ENCODE measurements around the gene MRPL20. TPM values are rescaled to one million over a fixed set of nuclear protein-coding genes. Genes with fewer than 3 reads are reported as not detected.
"Not testable (repeated sequence)": the region's sequence is repeated elsewhere in the genome, so short reads cannot be mapped to it uniquely, and the experiment has no call there.

The MRPL20 gene
- total RNA-seq, 6 experiments from 2014 or later: 131 to 154 (median 141) TPM

DNA sequence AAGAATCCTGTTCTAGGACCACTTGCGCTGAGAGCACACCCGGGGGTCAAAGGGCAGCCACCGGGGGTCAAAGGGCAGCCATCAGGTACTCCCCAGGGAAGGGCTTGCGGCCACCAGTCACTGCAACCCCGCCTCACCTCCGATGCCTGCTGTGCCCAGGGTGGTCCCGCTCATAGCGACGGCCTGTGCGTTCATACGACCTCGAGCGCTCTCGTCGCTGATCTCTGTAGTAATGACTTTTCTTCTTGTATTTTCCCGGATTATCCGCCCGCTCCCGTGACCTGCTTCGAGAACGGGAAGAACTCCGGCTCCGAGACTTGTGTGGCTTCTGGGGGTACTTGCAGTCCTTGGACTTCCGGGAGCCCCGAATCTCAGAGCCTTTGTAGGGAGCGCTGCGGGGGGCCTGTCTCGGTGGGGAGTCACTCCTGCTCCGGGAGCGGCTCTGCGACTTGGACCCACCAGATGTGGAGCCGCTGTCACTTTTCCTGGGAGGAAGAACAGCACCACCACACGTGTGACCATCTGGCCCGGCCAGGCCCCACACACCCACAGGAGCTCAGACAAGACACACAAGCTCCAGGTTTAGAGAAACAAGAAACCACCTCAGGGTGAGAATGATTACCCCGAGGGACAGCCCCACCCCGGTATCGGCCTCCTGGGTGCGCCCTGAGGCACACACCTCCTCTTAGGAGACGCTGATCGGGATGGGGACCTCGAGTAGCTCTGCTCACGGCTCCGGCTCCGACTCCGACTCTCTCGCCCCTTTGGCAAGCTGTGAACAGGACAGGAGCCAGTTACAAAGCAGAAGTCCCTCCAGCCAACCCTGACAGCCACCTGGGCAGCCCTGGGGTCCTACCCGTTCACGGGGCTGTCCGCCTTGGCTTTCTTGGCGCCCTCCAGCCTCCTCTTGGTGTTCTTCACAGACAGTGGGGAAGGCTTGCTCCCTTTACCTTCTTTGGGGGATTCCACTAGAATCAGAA lies 19.7 kb downstream of the MRPL20 start:
- Mint-ChIP-seq H3K9me3 (no peaks in the 10 kb centered on the region), H3K4me3 (no peak overlapping the region), H3K27ac (no peak overlapping the region), H3K36me3 (ENCODE audit: low read depth) (peaks cover 52% of the 10 kb centered on the region), H3K27me3 (ENCODE audit: insufficient read depth) (peaks cover 3% of the 10 kb centered on the region), H3K4me1 (ENCODE audit: low read depth) (no peaks in the 10 kb centered on the region)
- no peak for DNase-seq
- TF ChIP-seq, protein P1, sequence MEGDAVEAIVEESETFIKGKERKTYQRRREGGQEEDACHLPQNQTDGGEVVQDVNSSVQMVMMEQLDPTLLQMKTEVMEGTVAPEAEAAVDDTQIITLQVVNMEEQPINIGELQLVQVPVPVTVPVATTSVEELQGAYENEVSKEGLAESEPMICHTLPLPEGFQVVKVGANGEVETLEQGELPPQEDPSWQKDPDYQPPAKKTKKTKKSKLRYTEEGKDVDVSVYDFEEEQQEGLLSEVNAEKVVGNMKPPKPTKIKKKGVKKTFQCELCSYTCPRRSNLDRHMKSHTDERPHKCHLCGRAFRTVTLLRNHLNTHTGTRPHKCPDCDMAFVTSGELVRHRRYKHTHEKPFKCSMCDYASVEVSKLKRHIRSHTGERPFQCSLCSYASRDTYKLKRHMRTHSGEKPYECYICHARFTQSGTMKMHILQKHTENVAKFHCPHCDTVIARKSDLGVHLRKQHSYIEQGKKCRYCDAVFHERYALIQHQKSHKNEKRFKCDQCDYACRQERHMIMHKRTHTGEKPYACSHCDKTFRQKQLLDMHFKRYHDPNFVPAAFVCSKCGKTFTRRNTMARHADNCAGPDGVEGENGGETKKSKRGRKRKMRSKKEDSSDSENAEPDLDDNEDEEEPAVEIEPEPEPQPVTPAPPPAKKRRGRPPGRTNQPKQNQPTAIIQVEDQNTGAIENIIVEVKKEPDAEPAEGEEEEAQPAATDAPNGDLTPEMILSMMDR (IDR thresholded peaks at IDR 0.05): no peak

DNA sequence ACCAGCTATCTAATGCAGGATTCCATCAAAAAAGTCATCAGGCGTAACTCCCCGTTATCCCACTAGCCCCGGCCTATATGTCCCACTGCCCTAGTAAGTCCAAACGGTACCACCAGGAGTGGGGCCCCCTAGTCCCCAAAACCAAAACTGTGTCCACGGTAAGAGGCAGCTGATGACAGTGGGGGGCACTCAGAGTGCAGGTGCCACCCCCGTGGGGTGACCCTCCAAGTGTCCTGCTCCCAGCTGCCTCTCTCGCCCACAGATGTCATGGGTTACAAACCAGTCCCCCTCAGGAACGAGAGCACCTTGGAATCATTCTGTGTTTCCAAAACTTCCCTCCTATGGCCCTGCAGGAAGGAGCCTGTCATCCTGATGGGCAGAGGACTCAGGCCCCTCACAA lies 21.2 kb downstream of the MRPL20 start:
- H3K4me3 Mint-ChIP-seq: no peak overlapping the region
- H3K9me3 Mint-ChIP-seq: no peaks in the 10 kb centered on the region
- H3K4me1 Mint-ChIP-seq (ENCODE audit: low read depth): no peaks in the 10 kb centered on the region
- TF ChIP-seq, protein P1 (IDR thresholded peaks at IDR 0.05): no peak
- H3K36me3 Mint-ChIP-seq (ENCODE audit: low read depth): peaks cover 41% of the 10 kb centered on the region
- peaks cover 3% of the 10 kb centered on the region for H3K27me3 Mint-ChIP-seq (ENCODE audit: insufficient read depth)
- H3K27ac Mint-ChIP-seq: no peak overlapping the region
- no peak for DNase-seq

DNA sequence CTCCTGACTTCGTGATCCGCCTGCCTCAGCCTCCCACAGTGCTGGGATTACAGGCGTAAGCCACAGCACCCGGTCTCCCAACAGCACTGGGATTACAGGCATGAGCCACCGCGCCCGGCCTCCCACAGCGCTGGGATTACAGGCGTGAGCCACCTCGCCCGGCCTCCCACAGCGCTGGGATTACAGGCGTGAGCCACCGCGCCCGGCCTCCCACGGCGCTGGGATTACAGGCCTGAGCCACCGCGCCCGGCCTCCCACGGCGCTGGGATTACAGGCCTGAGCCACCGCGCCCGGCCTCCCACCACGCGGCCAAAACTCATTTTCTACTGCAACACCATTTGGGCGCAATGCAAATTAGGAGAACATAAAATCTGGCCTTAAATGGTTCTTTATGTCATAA lies 21.8 kb downstream of the MRPL20 start:
- H3K9me3 Mint-ChIP-seq; DNase-seq; H3K27me3 Mint-ChIP-seq (ENCODE audit: insufficient read depth); H3K4me3 Mint-ChIP-seq; H3K27ac Mint-ChIP-seq; H3K4me1 Mint-ChIP-seq (ENCODE audit: low read depth): not testable (repeated sequence)
- H3K36me3 Mint-ChIP-seq (ENCODE audit: low read depth): peaks cover 35% of the 10 kb centered on the region

DNA sequence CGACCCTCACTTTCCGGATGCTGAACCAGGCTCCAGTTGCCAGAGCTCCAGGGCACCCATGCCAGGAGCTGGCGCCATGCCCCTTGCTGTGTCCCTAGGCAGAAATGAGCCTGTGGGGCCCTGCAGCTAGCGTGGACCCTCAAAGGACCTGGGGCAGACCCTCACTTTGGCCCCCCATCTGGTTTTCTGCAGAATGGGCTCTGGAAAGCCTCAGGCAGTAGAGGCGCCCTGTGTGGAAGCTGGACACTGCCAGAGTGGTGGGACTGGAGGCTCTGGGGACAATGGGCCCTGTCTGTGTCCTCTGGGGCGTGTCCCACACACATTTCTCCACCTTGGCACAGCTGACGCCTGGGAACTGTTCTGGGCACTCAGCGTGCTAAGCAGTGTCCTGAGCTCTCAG lies 25.8 kb downstream of the MRPL20 start:
- H3K4me1 Mint-ChIP-seq (ENCODE audit: low read depth): no peaks in the 10 kb centered on the region; the same call in 1 of the 2 replicates
- no peak overlapping the region for H3K4me3 Mint-ChIP-seq
- no peaks in the 10 kb centered on the region for H3K9me3 Mint-ChIP-seq
- peaks cover 4% of the 10 kb centered on the region for H3K36me3 Mint-ChIP-seq (ENCODE audit: low read depth)
- H3K27ac Mint-ChIP-seq: no peak overlapping the region
- TF ChIP-seq, protein P1 (IDR thresholded peaks at IDR 0.05): no peak
- DNase-seq: no peak
- peaks cover 3% of the 10 kb centered on the region for H3K27me3 Mint-ChIP-seq (ENCODE audit: insufficient read depth)

DNA sequence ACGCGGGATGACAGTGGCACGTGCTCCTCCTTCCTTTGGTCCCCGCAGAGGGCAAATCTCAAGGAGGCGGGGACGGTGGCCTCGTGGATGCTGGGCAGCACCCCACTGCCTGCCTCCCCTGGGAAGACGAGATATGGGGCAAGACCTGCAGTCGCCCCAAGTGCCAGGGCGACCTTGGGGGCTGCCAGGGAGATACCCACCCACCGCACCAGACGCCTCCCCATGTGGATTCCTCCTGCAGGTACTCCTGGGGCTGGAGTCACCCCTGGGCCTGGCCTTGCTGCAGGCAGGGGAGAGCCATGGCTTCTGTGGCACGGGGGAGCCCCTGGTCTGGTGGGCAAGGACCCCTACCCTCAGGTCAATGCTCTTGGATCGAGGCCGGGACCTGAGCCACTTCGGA lies 26.2 kb downstream of the MRPL20 start:
- H3K4me3 Mint-ChIP-seq: no peak overlapping the region
- H3K4me1 Mint-ChIP-seq (ENCODE audit: low read depth): no peaks in the 10 kb centered on the region; the same call in 1 of the 2 replicates
- H3K27ac Mint-ChIP-seq: no peak overlapping the region
- no peaks in the 10 kb centered on the region for H3K36me3 Mint-ChIP-seq (ENCODE audit: low read depth)
- DNase-seq: no peak
- H3K9me3 Mint-ChIP-seq: no peaks in the 10 kb centered on the region
- H3K27me3 Mint-ChIP-seq (ENCODE audit: insufficient read depth): peaks cover 3% of the 10 kb centered on the region
- TF ChIP-seq, protein P1 (IDR thresholded peaks at IDR 0.05): no peak

DNA sequence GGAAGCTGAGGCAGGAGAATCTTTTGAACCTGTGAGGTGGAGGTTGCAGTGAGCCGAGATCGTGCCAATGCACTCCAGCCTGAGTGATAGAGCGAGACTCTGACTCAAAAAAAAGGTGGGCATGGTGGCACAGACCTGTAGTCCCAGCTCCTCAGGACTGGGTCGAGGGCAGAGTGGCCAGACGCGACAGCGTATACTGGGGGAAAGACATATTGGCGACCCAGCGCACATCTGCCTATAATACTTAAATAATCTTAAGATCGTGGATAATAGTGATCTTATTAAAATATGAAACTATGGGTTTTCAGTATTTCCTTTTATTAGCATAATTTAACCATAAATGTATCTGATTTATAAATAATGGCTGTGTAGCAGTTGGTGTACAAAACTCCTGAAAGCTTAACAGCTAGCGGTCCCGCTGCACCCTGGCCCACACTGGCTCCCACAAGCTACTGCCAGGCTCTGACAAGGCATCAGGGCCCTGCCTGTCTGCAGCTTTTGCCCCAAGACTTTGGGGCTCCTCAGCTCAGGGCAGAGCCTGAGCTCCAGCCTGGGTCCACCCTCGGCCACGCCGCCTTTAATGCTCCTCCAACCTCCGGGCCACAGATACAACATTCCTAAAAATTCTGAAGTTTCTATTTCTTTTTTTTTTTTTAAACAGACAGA lies 29.4 kb downstream of the MRPL20 start:
- Mint-ChIP-seq H3K27me3 (ENCODE audit: insufficient read depth) (no peaks in the 10 kb centered on the region), H3K36me3 (ENCODE audit: low read depth) (no peaks in the 10 kb centered on the region), H3K27ac (no peak overlapping the region), H3K9me3 (no peaks in the 10 kb centered on the region), H3K4me1 (ENCODE audit: low read depth) (peaks cover 6% of the 10 kb centered on the region; the same call in 1 of the 2 replicates), H3K4me3 (no peak overlapping the region)
- no peak for DNase-seq
- TF ChIP-seq, protein P1 (IDR thresholded peaks at IDR 0.05): no peak

All from HFFc6 (cell line).